ENCODE measurements around the gene DEPDC4. TPM values are rescaled to one million over a fixed set of nuclear protein-coding genes. Genes with fewer than 3 reads are reported as not detected.

Gene DEPDC4
- total and polyA plus RNA-seq, 10 of the 15 experiments (the other 5 are each of a cell fraction or from before 2014, with no cell fraction given): 1.5 to 4.7 (median 2.2) TPM

DNA sequence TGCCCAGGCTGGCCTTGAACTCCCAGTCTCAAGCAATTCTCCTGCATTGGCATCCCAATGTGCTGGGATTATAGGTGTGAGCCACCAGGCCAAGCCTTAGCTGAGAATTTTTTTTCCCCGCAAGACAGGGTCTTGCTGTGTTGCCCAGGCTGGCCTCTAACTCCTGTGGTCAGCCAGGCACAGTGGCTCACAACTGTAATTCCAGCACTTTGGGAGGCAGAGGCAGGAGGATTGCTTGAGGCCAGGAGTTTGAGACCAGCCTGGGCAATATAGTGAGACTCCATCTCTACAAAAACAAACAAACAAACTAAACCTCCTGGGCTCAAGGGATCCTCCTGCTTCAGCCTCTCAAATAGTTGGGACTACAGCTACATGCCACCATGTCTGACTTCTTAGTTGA is 27.3 kb downstream of the DEPDC4 start:
- no TSS peak for BruUV-seq (replicated peaks)
- Histone ChIP-seq H3K4me2 (ENCODE audit: control insufficient read depth, insufficient read depth) (no peak overlapping the region), H3K9me3 (replicated peaks; ENCODE audit: control insufficient read depth, insufficient read depth, low read length) (no peaks in the 10 kb centered on the region), H3K9ac (ENCODE audit: control insufficient read depth, insufficient read depth, low read length) (no peak overlapping the region), H3K4me3 (no peak overlapping the region), H2AFZ (ENCODE audit: control insufficient read depth, low read depth, low read length) (no peak overlapping the region), H3K79me2 (ENCODE audit: control insufficient read depth, insufficient read depth, low read length) (no peaks in the 10 kb centered on the region), H3K27me3 (replicated peaks in 1 of 2; ENCODE audit: control insufficient read depth in 2 of 2, insufficient read depth in 2 of 2, low read length in 1 of 2) (no peaks in the 10 kb centered on the region), H3K27ac (ENCODE audit: control insufficient read depth, insufficient read depth) (no peak overlapping the region), H3K4me1 (ENCODE audit: control insufficient read depth, insufficient read depth, low read length) (no peaks in the 10 kb centered on the region), H4K20me1 (ENCODE audit: control insufficient read depth, insufficient read depth) (no peaks in the 10 kb centered on the region), H3K36me3 (ENCODE audit: control insufficient read depth in 2 of 2, insufficient read depth in 2 of 2, low read length in 1 of 2) (no peaks in the 10 kb centered on the region)
- POLR2A ChIA-PET: no interaction called here
- intact Hi-C loops (cut with micrococcal nuclease; ENCODE audit: unreplicated experiment) (no loop called here), in situ Hi-C loops (cut with MboI) (loop anchor here (10.0 kb wide), 1 partner anchor 165 kb away; no protein-coding TSS in a partner anchor)
- no peak for FAIRE-seq
- RAD21 ChIA-PET (ENCODE audit: unreplicated experiment): interaction anchor here (1.8 kb wide), 1 partner anchor 165 kb away, joined by 6 read pairs; no protein-coding TSS in a partner anchor
- no peak for TF ChIP-seq HDAC2 (IDR thresholded peaks at IDR 0.05)
- TF ChIP-seq HCFC1 (IDR thresholded peaks at IDR 0.05; ENCODE audit: low read length): no peak
- TF ChIP-seq USF1 (IDR thresholded peaks at IDR 0.05; ENCODE audit: borderline replicate concordance, extremely low read length, insufficient read depth, low read depth, low read length): no peak
- TF ChIP-seq, protein P1, sequence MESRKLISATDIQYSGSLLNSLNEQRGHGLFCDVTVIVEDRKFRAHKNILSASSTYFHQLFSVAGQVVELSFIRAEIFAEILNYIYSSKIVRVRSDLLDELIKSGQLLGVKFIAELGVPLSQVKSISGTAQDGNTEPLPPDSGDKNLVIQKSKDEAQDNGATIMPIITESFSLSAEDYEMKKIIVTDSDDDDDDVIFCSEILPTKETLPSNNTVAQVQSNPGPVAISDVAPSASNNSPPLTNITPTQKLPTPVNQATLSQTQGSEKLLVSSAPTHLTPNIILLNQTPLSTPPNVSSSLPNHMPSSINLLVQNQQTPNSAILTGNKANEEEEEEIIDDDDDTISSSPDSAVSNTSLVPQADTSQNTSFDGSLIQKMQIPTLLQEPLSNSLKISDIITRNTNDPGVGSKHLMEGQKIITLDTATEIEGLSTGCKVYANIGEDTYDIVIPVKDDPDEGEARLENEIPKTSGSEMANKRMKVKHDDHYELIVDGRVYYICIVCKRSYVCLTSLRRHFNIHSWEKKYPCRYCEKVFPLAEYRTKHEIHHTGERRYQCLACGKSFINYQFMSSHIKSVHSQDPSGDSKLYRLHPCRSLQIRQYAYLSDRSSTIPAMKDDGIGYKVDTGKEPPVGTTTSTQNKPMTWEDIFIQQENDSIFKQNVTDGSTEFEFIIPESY (IDR thresholded peaks at IDR 0.05): no peak
- TF ChIP-seq MTA2 (IDR thresholded peaks at IDR 0.05; ENCODE audit: low read depth): no peak
- no peak for TF ChIP-seq BRCA1 (IDR thresholded peaks at IDR 0.05; ENCODE audit: low read depth, low read length)
- TF ChIP-seq JUND (IDR thresholded peaks at IDR 0.05; ENCODE audit: low read depth, low read length): no peak
- no peak for TF ChIP-seq HDAC6 (IDR thresholded peaks at IDR 0.05; ENCODE audit: unreplicated experiment)
- no peak for TF ChIP-seq CUX1 (IDR thresholded peaks at IDR 0.05; ENCODE audit: insufficient replicate concordance, low read depth, low read length)
- no peak for TF ChIP-seq EGR1 (IDR thresholded peaks at IDR 0.05; ENCODE audit: borderline replicate concordance in 1 of 2, low read depth in 2 of 2, low read length in 2 of 2)
- no peak for TF ChIP-seq RB1 (IDR thresholded peaks at IDR 0.05; ENCODE audit: borderline replicate concordance)
- CTCF ChIA-PET: interaction anchor here (0.8 to 1.7 kb wide), 2 partner anchors 165 to 182 kb away, joined by 3 to 7 read pairs; no protein-coding TSS in a partner anchor
- WGBS (ENCODE audit: insufficient coverage, insufficient replicate concordance, low lambda C conversion rate, missing lambda C conversion rate): 100% methylated on average over 1 of the region's 1 CpG
- SMC1A ChIA-PET (ENCODE audit: uncharacterized antibody, unreplicated experiment): no interaction called here
- no peak for ATAC-seq
- DNase-seq (ENCODE audit: low read depth, low spot score): no peak
